Transverse colon (tissue), 4 donors: ENCODE results near the gene NR1D1. TPM values are rescaled to one million over a fixed set of nuclear protein-coding genes. Genes with fewer than 3 reads are reported as not detected.
A peak's percentile ranks its signal among the peaks of the same experiment; 100 is the strongest.

Experiments
- DNase-seq: peaks from one replicate; pipeline ENCODE4 v3.0.0-alpha.2; 2019
- H3K27ac ChIP-seq, 4 donors: fragments of 200-600 bp; sonication (generic); 2 replicates each; pipeline ENCODE4 v1.5.1; 2016 to 2018; ENCODE audit warnings: inconsistent platforms in 4 of 4
- H3K27me3 ChIP-seq: fragments of 200-600 bp; sonication (generic); 2 replicates; pipeline ENCODE4 v1.5.1; 2017; ENCODE audit warnings: inconsistent platforms
- H3K36me3 ChIP-seq, 4 donors: fragments of 200-600 bp; sonication (generic); 2 replicates each; pipeline ENCODE4 v1.5.1; 2017 to 2019; ENCODE audit warnings: inconsistent platforms in 4 of 4
- H3K4me1 ChIP-seq, 4 donors: fragments of 200-600 bp; sonication (generic); 2 replicates each; pipeline ENCODE4 v1.5.1; 2017 to 2020; ENCODE audit warnings: inconsistent platforms in 4 of 4
- H3K4me3 ChIP-seq, 4 donors: fragments of 200-600 bp; sonication (generic); 1 replicate in 1 of 4; 2 replicates in 3 of 4; pipeline versions ENCODE4 v1.5.1 to v1.6.1; 2017 to 2019; ENCODE audit warnings: inconsistent platforms in 4 of 4
- H3K9me3 ChIP-seq, 2 donors: fragments of 200-600 bp; sonication (generic); 2 replicates each; pipeline ENCODE4 v1.5.1; 2017 to 2019; ENCODE audit warnings: inconsistent platforms in 2 of 2
- CTCF ChIP-seq, 5 experiments: fragments of 200-600 bp in 3 of 5; fragments of 450-650 bp in 2 of 5; sonication (generic) in 3 of 5; IDR thresholded peaks; 1 replicate in 2 of 5; 2 replicates in 3 of 5; pipeline ENCODE4 v1.5.1; 2016 to 2017; ENCODE audit warnings: antibody characterized with exemption in 5 of 5, inconsistent platforms in 3 of 5, mild to moderate bottlenecking in 2 of 5, moderate library complexity in 1 of 5
- EP300 ChIP-seq: sonication (generic); formaldehyde crosslinking; IDR thresholded peaks from one replicate; pipeline ENCODE4 v1.6.1; 2017; ENCODE audit warnings: antibody characterized with exemption, low read depth
- POLR2A ChIP-seq: fragments of 450-650 bp; IDR thresholded peaks from one replicate; pipeline ENCODE4 v1.6.1; 2016; ENCODE audit warnings: antibody characterized with exemption, mild to moderate bottlenecking, moderate library complexity
- POLR2AphosphoS5 ChIP-seq, 3 donors: sonication (generic); formaldehyde crosslinking; IDR thresholded peaks; one replicate each; pipeline ENCODE4 v1.6.1; 2016; ENCODE audit warnings: antibody characterized with exemption in 3 of 3
- WGBS, 2 donors: methylation state at CpG; one replicate each; pipeline ENCODE4 v1.1.5; 2018; ENCODE audit warnings: low coverage in 1 of 2; 5-methylcytosine and 5-hydroxymethylcytosine counted together
- in situ Hi-C, 4 donors: fragments of 200-750 bp; cut with MboI; loops; one replicate each; pipeline versions ENCODE4 v1.15.0 to v1.15.1; 2017; ENCODE audit warnings: low sequenced_read_pairs in 3 of 4, low pct_ligation_motif_present in 1 of 4, low pct_unique_long_range_greater_than_20kb in 1 of 4
- intact Hi-C: fragments of 100-400 bp; cut with DNase I; formaldehyde crosslinking; loops from one replicate; pipeline ENCODE4 v1.15.1; 2023; ENCODE audit warnings: low total_unique reads
- total RNA-seq, 4 donors: library from RNA; depleted of rRNA; stranded (reverse); fragments of >200 nt; gene quantifications; one replicate each; pipeline ENCODE4 v1.1.0, GENCODE V29; 2016

NR1D1 gene
- total RNA-seq, 4 donors from 2014 or later: 4.8 to 18.0 (median 7.3) TPM

DNA sequence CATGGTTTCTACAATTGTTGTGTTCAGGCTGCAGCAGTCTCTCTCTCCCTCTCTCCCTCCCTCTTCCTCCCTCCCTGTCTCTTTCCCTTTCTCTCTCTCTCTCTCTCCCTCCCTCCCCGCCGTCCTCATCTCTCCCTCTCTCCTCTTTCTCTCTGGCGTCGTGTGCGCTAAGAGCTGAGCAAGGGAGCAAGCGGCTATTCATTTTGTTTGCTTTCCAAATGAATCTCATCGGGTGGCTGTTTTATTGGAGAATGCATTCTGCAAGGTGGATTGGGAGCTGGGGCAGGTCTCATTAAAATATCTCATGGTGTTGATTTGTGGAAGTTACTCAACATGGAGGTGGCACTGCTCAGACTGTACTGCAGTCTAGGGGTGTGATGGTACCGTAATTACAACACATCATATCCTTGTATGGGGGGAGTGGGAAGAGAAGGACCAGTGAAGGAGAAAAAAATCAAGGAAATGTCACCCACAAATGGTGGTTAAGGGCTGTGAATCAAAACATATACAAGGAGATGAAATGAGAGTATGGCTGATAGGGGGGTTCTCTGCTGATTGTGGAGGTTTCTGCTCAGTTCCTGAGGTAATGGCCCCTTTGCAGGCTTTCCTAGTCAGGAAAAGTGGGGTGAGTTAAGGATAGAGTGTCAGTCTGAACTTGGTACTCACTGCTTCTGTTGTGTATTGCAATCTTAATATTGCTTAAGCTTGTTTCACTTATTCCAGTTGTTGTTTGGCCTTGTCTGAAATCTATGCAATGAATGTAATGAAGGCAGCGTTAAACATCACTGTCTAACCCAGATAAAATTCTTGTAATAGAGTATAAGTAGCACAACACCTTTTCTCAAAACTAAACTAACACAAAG is 24.1 kb upstream of the NR1D1 start:
- peaks cover 19 to 41% (median 31%) of the 10 kb centered on the region in 4 donors for H3K4me1 ChIP-seq
- peak overlapping the region; percentile 88 to 99 (median 95) for H3K4me3 ChIP-seq
- no peaks in the 10 kb centered on the region for H3K9me3 ChIP-seq
- intact Hi-C loops (loop anchor here (10.0 kb wide), 1 partner anchor 110 kb away; the partner anchor contains the start of gene CSF3), in situ Hi-C loops (no loop called here)
- no peaks in the 10 kb centered on the region for H3K27me3 ChIP-seq
- H3K36me3 ChIP-seq: peaks cover 0 to 29% (median 11%) of the 10 kb centered on the region in 4 donors
- DNase-seq: no peak
- H3K27ac ChIP-seq: peak overlapping the region; percentile 96 to 98 (median 98)
- no peak for TF ChIP-seq CTCF (IDR thresholded peaks at IDR 0.05)
- no peak for TF ChIP-seq EP300
- whole genome bisulfite sequencing, 2 donors: 6 to 15% methylated on average over 2 to 9 of the region's 9 CpGs

- Histone ChIP-seq H3K9me3 (no peaks in the 10 kb centered on the region), H3K27ac (peak overlapping the region; percentile 96 to 98 (median 98)), H3K36me3 (peaks cover 0 to 22% (median 8%) of the 10 kb centered on the region in 4 donors), H3K4me3 (peak overlapping the region; percentile 88 to 99 (median 95)), H3K4me1 (peaks cover 19 to 41% (median 31%) of the 10 kb centered on the region in 4 donors), H3K27me3 (no peaks in the 10 kb centered on the region)
- TF ChIP-seq POLR2A (no peak), POLR2AphosphoS5 (IDR thresholded peaks at IDR 0.05) (no peak), EP300 (no peak), CTCF (IDR thresholded peaks at IDR 0.05) (no peak)
- DNase-seq: no peak
- in situ Hi-C loops: no loop called here
- WGBS, 2 donors: 0% methylated on average over 2 of the region's 2 CpGs
- intact Hi-C loops: loop anchor here (10.0 kb wide), 1 partner anchor 109 kb away; the partner anchor contains the start of gene CSF3
Observed at GRCh38 chr17:40123811-40124114, 23.4 kb upstream of the NR1D1 start.

GRCh38 chr17:40122999-40123810 is 22.8 kb upstream of the NR1D1 start:
- WGBS, 2 donors: 1% methylated on average over 24 of the region's 43 CpGs; no CpG with 5 or more reads in 1 of the 2 donors

More at GRCh38 chr17:40122999-40123810, 22.8 kb upstream of the NR1D1 start:
- no peak for TF ChIP-seq EP300
- TF ChIP-seq POLR2AphosphoS5 (IDR thresholded peaks at IDR 0.05): no peak
- peak in 2 of 5 experiments; percentile 13 to 24 for TF ChIP-seq CTCF (IDR thresholded peaks at IDR 0.05)
- TF ChIP-seq POLR2A: peak; percentile 10
- Histone ChIP-seq H3K27me3 (no peaks in the 10 kb centered on the region), H3K4me3 (peak overlapping the region; percentile 88 to 99 (median 95)), H3K27ac (peak overlapping the region; percentile 96 to 98 (median 98)), H3K9me3 (no peaks in the 10 kb centered on the region), H3K36me3 (peaks cover 0 to 18% (median 8%) of the 10 kb centered on the region in 4 donors), H3K4me1 (peaks cover 19 to 43% (median 31%) of the 10 kb centered on the region in 4 donors)
- in situ Hi-C loops (no loop called here), intact Hi-C loops (loop anchor here (10.0 kb wide), 1 partner anchor 108 kb away; the partner anchor contains the start of gene CSF3)
- DNase-seq: peak; percentile 57
